Right atrium auricular region (tissue), 2 donors: Measurements from ENCODE around the gene SPATS2L. TPM values are rescaled to one million over a fixed set of nuclear protein-coding genes. Genes with fewer than 3 reads are reported as not detected.

Experiments used
- DNase-seq: peaks from one replicate; pipeline ENCODE4 v3.0.0-alpha.2; 2019; ENCODE audit warnings: low spot score
- H3K27ac ChIP-seq, 2 donors: fragments of 200-600 bp; sonication (generic); 1 replicate in 1 of 2; 2 replicates in 1 of 2; pipeline ENCODE4 v1.5.1; 2016 to 2019
- H3K27me3 ChIP-seq, 2 donors: fragments of 200-600 bp; sonication (generic); one replicate each; pipeline versions ENCODE4 v1.5.1 to v1.6.0; 2017 to 2019
- H3K36me3 ChIP-seq: fragments of 200-600 bp; sonication (generic); one replicate; pipeline ENCODE4 v1.5.1; 2016
- H3K4me1 ChIP-seq, 2 donors: fragments of 200-600 bp; sonication (generic); one replicate each; pipeline versions ENCODE4 v1.5.1 to v1.6.0; 2017 to 2019
- H3K4me3 ChIP-seq, 2 donors: fragments of 200-600 bp; sonication (generic); 1 replicate in 1 of 2; 2 replicates in 1 of 2; pipeline ENCODE4 v1.5.1; 2017 to 2019; ENCODE audit warnings: mild to moderate bottlenecking in 1 of 2, moderate library complexity in 1 of 2
- H3K9me3 ChIP-seq, 2 donors: fragments of 200-600 bp; sonication (generic); one replicate each; pipeline ENCODE4 v1.5.1; 2019
- CTCF ChIP-seq, 2 donors: fragments of 200-600 bp; sonication (generic); IDR thresholded peaks; one replicate each; pipeline ENCODE4 v1.5.1; 2019; ENCODE audit warnings: antibody characterized with exemption in 2 of 2
- total RNA-seq, 2 donors: library from RNA; depleted of rRNA; stranded (reverse); fragments of >200 nt; gene quantifications; one replicate each; pipeline ENCODE4 v1.1.0, GENCODE V29; 2016

The SPATS2L gene
- total RNA-seq, 2 donors from 2014 or later = 103 to 126 TPM

DNA sequence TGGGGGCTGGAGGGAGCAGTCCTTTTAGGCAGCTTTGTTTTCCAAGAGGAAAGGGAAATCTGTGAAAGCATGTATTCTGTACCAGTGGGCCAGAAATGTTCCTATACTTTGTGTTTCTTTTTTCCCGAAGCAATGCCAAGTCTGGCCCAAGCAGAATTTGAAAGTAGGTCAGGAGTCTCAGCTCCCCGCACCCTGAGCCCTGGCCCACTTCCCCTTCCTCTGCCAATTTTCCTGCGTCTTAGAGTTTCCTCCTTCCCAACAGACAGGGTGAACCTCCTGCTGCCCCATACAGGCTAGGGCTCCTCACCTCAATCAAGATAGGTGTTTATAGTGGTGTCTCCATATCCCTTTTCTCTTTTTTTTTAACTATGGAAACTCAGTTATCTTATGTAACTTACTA lies 138.0 kb downstream of the SPATS2L start:
- Histone ChIP-seq H3K27ac (no peak overlapping the region), H3K27me3 (no peaks in the 10 kb centered on the region), H3K4me3 (no peak overlapping the region), H3K4me1 (no peaks in the 10 kb centered on the region), H3K9me3 (no peaks in the 10 kb centered on the region), H3K36me3 (peaks cover 4% of the 10 kb centered on the region)
- no peak for DNase-seq
- TF ChIP-seq CTCF (IDR thresholded peaks at IDR 0.05) = no peak

DNA sequence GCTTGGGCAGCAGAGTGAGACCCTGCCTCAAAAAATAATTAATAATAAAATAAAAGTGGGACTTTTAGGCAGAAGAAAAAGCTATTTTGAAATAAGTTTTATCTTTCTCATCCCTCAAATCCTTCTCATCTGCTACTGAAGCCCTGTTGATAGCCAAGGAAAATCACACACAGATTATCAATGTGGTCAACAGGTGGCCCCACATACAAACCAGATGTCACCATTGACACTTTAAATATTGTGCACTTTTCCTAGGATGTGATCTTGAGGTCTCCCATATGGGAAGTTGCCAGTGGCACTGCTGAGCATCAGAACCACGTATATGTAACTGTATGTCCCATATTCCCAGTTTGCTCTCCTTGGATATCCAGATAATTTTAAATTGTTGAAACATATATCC lies 138.8 kb downstream of the SPATS2L start:
- Histone ChIP-seq H3K36me3 (peaks cover 4% of the 10 kb centered on the region), H3K9me3 (no peaks in the 10 kb centered on the region)
- DNase-seq = no peak

DNA sequence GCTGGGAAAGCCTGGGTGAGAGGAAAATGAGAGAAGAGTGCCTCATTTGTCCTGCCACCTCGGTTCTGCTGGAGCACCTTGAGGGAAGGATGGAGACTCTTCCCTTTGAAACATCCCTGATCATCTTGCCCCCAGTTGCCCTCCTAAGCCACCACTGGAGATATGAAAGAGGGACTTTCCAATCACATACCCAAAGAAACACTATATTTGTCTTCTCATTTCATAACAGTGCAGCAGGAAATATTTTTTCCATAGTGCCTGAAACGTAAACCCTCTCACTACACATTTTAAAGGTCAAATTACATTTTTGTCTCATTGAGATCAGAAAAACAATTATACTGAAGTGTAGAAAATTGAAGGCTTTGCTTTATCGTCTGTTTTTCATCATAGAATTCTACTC lies 140.1 kb downstream of the SPATS2L start:
- Histone ChIP-seq H3K27me3 (no peaks in the 10 kb centered on the region), H3K4me1 (no peaks in the 10 kb centered on the region), H3K27ac (no peak overlapping the region), H3K36me3 (peaks cover 10% of the 10 kb centered on the region), H3K4me3 (no peak overlapping the region), H3K9me3 (no peaks in the 10 kb centered on the region)
- no peak for DNase-seq
- no peak for TF ChIP-seq CTCF (IDR thresholded peaks at IDR 0.05)

More for the DNA sequence above, 138.8 kb downstream of the SPATS2L start:
- TF ChIP-seq CTCF (IDR thresholded peaks at IDR 0.05) = no peak
- no peak overlapping the region for H3K4me3 ChIP-seq
- no peaks in the 10 kb centered on the region for H3K27me3 ChIP-seq
- no peaks in the 10 kb centered on the region for H3K4me1 ChIP-seq
- no peak overlapping the region for H3K27ac ChIP-seq

GRCh38 chr2:200447139-200447855 lies 140.8 kb downstream of the SPATS2L start:
- Histone ChIP-seq H3K27ac (no peak overlapping the region), H3K9me3 (no peaks in the 10 kb centered on the region), H3K4me1 (no peaks in the 10 kb centered on the region), H3K4me3 (no peak overlapping the region), H3K36me3 (peaks cover 10% of the 10 kb centered on the region), H3K27me3 (no peaks in the 10 kb centered on the region)
- DNase-seq = no peak
- no peak for TF ChIP-seq CTCF (IDR thresholded peaks at IDR 0.05)

- no peak overlapping the region for H3K27ac ChIP-seq
- H3K4me1 ChIP-seq = no peaks in the 10 kb centered on the region
- no peak for DNase-seq
- TF ChIP-seq CTCF (IDR thresholded peaks at IDR 0.05) = no peak
- peaks cover 10% of the 10 kb centered on the region for H3K36me3 ChIP-seq
- H3K4me3 ChIP-seq = no peak overlapping the region
- no peaks in the 10 kb centered on the region for H3K9me3 ChIP-seq
- no peaks in the 10 kb centered on the region for H3K27me3 ChIP-seq
Observed at GRCh38 chr2:200448455-200448854, 142.0 kb downstream of the SPATS2L start.

GRCh38 chr2:200449149-200449548 lies 142.7 kb downstream of the SPATS2L start:
- no peaks in the 10 kb centered on the region for H3K4me1 ChIP-seq
- peaks cover 10% of the 10 kb centered on the region for H3K36me3 ChIP-seq
- no peak overlapping the region for H3K4me3 ChIP-seq
- no peaks in the 10 kb centered on the region for H3K27me3 ChIP-seq
- TF ChIP-seq CTCF (IDR thresholded peaks at IDR 0.05) = no peak
- no peak for DNase-seq
- no peak overlapping the region for H3K27ac ChIP-seq
- H3K9me3 ChIP-seq = no peaks in the 10 kb centered on the region
